H7 (cell line): ENCODE results near the gene CGB5. TPM values are rescaled to one million over a fixed set of nuclear protein-coding genes. Genes with fewer than 3 reads are reported as not detected.
"Not testable (repeated sequence)": the region's sequence is repeated elsewhere in the genome, so short reads cannot be mapped to it uniquely, and the experiment has no call there.

ENCODE experiments used
- DNase-seq: peaks from one replicate; pipeline ENCODE4 v3.0.0; 2012
- H3K27me3 ChIP-seq: 2 replicates; pipeline ENCODE4 v1.6.0; 2011; ENCODE audit warnings: mild to moderate bottlenecking, low read length; ENCODE audit not compliant: control insufficient read depth, insufficient read depth
- H3K36me3 ChIP-seq: replicated peaks from 2 replicates; pipeline ENCODE4 v1.5.1; 2011; ENCODE audit warnings: low read length; ENCODE audit not compliant: control insufficient read depth, insufficient read depth
- H3K4me3 ChIP-seq: 2 replicates; pipeline ENCODE4 v1.5.1; 2011; ENCODE audit warnings: low read depth, mild to moderate bottlenecking, control low read depth, low read length, moderate library complexity; ENCODE audit not compliant: insufficient read depth
- total RNA-seq: library from RNA; depleted of rRNA; stranded (reverse); fragments of >200 nt; shearing (Covaris generic); gene quantifications from 2 replicates; pipeline ENCODE4 v1.2.3, GENCODE V29; 2014

Gene CGB5
- total RNA-seq, 1 experiment from 2014 or later: not detected

DNA sequence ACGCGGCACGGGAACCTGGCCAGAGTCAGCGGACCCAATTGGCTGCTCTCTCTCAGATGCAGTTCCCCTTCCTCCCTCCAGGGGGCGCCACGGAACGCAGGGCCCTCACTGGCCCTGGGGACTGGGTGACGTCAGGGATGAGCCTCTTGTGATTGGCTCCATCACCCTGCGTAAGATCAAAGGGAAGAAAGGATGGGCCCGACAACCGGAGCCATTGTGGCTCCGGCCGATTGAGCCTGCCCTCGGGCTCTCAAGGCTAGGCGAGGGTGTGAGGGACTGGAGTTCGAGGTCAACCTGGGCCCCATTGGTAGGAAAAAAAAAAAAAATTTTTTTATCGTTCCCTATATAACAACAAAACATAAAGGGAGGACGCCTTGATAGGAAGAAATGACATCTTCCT, 6.8 kb upstream of the CGB5 start, which contains the start of gene CGB1:
Gene CGB1, minus strand, starts transcription at position 81 of the 400 bp plus-strand sequence. CDS start 184 bp downstream, outside the sequence.
- H3K27me3 ChIP-seq, H3K4me3 ChIP-seq: not testable (repeated sequence)
- DNase-seq: peak; percentile 92

DNA sequence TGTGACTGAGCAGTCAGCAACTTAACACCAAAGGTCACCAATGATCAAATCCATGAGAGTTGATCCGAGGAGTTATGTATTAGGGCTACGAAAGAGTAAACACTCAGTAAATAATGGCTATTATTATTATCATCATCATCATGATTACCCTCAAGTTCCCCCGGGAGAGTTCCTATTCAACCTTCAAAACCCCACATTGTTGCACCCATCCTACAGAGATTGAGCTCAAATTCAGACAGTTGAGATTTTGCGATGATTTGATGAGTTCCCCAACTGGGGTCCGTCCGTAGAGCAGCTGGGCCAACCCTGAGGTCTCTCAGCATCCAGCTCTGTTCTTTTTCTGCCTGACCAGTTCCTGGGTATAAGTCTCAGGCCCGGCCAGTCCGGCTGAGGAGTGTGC, 5.5 kb upstream of the CGB5 start:
- H3K4me3 ChIP-seq, H3K36me3 ChIP-seq, DNase-seq, H3K27me3 ChIP-seq: not testable (repeated sequence)

More for the DNA sequence above, 6.8 kb upstream of the CGB5 start, which contains the start of gene CGB1:
- H3K36me3 ChIP-seq: not testable (repeated sequence)

DNA sequence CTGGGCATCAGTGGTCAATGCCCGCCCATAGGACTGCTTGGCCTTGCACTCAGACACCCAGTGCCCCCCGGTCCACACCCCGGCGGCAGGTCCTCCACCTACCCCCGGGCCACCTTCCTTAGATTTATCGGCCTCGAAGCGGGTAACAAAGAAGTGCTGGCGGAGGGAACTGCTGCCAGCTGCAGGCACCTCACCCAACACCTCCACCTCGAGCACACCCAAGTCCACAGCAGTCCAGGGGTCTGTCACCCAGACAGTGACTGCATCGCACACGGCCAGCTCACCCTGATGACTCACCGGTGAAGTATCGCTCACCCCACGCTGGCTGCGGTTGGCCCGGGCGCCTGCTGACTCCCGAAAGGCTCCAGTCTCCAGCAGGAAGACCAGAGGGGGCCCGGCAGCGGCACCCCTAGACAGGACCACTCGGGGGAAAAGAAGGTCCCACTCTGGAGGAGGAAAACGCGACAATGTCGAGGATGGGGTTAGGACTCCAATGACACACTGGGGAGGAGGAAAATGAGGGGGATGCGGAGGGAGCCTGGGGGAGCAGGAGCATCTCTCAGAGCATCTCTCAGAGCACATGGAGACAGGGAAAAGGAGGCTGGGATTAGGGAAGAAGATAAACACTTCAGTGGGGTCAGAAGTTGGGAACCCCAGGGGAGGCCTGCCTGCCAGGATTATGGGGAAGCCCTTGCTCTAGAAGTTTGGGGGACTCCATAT, 4.9 kb upstream of the CGB5 start:
- H3K36me3 ChIP-seq, H3K4me3 ChIP-seq, DNase-seq, H3K27me3 ChIP-seq: not testable (repeated sequence)

DNA sequence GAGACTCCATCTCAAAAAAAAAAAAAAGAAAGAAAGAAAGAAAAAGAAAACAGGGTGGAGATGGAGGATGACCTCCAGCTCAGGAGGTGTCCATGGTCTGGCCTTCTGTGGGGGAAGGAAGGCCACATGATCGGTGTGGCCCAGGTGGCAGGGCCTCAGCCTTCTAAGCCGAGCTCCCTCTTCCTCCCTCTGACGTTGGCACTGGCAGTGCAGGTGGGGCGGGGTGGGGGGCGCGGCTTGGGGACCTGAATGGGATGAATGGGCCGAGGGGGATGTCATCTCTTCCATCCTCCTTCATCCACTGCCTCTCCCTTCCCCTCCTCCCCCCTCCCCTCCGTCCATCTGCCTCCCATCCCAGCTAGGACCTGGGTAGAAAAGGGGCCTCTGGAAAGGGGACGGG, 3.9 kb upstream of the CGB5 start:
- not testable (repeated sequence) for H3K27me3 ChIP-seq, DNase-seq, H3K36me3 ChIP-seq, H3K4me3 ChIP-seq

DNA sequence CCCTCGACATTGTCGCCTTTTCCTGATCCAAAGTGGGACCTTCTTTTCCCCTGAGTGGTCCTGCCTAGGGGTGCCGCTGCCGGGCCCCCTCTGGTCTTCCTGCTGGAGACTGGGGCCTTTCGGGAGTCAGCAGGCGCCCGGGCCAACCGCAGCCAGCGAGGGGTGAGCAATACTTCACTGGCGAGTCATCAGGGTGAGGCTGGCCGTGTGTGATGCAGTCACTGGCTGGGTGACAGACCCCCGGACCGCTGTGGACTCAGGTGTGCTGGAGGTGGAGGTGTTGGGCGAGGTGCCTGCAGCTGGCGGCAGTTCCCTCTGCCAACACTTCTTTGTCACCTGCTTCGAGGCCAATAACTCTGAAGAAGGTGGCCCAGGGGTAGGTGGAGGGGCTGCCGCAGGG, 1.5 kb upstream of the CGB5 start:
- H3K4me3 ChIP-seq: no peak overlapping the region
- H3K36me3 ChIP-seq: no peaks in the 10 kb centered on the region
- no peaks in the 10 kb centered on the region for H3K27me3 ChIP-seq
- no peak for DNase-seq

DNA sequence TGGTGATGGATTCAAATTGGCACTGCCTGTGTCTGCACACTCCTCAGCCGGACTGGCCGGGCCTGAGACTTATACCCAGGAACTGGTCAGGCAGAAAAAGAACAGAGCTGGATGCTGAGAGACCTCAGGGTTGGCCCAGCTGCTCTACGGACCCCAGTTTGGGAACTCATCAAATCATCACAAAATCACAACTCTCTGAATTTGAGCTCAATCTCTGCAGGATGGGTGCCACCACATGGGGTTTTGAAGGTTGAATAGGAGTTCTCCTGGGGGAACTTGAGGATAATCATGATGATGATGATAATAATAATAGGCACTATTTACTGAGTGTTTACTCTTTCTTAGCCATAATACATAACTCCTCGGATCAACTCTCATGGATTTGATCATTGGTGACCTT, 982 bp upstream of the CGB5 start:
- not testable (repeated sequence) for H3K27me3 ChIP-seq, H3K4me3 ChIP-seq, H3K36me3 ChIP-seq, DNase-seq

DNA sequence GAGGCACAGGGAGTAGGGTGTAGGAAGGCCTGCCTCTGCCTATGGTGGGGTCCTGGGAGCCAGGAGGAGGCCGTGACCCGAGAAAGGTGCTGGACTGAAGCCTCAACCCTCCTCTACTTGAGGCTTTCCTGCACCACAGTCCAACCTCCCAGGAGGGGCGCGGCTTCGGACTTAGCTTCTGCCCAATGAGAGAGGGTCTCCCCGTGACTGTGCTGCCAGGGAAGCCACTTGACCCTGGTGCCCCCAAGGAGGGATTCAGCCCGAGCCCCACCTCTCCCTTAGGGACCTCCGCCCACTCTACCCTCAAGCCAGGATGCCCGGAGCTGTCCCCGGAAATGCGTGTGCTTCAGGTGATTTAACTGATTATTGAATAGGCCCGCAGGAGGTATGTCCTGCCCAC, 5.4 kb downstream of the CGB5 start, which contains the start of gene CGB8:
Gene CGB8, minus strand, starts transcription at position 101 of the 400 bp plus-strand sequence. CDS start 372 bp downstream, outside the sequence.
- not testable (repeated sequence) for H3K4me3 ChIP-seq, H3K27me3 ChIP-seq, DNase-seq, H3K36me3 ChIP-seq

DNA sequence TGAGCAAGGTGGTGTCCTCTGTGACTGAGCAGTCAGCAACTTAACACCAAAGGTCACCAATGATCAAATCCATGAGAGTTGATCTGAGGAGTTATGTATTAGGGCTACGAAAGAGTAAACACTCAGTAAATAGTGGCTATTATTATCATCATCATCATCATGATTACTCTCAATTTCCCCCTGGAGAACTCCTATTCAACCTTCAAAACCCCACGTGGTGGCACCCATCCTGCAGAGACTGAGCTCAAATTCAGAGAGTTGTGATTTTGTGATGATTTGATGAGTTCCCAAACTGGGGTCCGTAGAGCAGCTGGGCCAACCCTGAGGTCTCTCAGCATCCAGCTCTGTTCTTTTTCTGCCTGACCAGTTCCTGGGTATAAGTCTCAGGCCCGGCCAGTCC, 6.2 kb downstream of the CGB5 start:
- not testable (repeated sequence) for DNase-seq, H3K27me3 ChIP-seq, H3K4me3 ChIP-seq, H3K36me3 ChIP-seq

DNA sequence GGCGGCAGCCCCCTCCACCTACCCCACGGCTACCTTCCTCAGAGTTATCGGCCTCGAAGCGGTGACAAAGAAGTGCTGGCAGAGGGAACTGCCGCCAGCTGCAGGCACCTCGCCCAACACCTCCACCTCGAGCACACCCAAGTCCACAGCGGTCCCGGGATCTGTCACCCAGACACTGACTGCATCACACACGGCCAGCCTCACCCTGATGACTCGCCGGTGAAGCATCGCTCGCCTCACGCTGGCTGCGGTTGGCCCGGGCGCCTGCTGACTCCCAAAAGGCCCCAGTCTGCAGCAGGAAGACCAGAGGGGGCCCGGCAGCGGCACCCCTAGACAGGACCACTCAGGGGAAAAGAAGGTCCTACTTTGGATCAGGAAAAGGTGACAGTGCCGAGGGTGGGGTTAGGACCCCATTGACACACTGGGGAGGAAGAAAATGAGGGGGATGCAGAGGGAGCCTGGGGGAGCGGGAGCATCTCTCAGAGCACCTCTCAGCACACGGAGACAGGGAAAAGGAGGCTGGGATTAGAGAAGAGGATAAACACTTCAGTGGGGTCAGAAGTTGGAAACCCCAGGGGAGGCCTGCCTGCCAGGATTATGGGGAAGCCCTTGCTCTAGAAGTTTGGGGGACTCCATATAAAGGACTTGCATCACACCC, 6.9 kb downstream of the CGB5 start:
- DNase-seq, H3K27me3 ChIP-seq, H3K4me3 ChIP-seq, H3K36me3 ChIP-seq: not testable (repeated sequence)

DNA sequence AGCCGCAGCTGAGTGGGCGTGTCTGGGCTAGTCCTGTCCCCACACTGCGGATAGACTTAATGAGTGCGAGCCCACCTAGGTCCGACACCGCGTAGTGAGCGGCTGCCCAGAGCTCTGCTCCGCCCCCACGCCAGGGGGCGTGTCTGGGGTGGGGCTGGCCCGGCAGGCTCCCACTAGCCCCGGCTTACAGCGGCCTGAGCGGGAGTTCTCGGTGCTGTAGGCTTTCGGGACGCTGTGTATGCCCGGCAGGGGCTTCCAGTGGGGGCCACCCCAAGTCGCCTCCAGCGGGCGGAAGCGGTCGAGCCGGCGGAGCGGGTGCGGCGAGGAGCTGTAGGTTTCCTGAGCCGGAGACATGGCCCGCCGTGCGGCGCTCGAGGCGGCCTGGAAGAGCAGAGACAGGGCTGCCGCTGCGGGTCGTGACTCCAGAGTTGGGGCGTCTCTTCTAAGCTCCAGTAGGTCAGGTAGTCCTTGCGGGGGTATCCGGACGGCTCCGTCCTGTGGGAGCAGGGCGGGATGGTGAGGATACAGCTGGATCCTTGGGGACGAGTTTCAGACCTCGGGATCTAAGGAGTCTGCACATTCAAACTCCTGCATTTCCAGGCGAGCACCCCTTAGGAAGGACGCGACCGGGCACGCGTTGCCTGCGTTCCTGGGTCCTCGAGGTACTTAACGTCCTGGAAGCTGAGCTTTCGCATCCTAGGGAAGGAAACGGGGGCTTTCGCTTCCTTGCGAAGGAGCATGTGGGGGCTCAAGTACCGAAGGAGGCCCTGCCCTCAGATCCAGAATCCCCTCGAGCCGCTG, 12.7 kb downstream of the CGB5 start:
- H3K27me3 ChIP-seq: peaks cover 49% of the 10 kb centered on the region
- DNase-seq: peak; percentile 97
- no peaks in the 10 kb centered on the region for H3K36me3 ChIP-seq
- H3K4me3 ChIP-seq: peak overlapping the region; percentile 52

DNA sequence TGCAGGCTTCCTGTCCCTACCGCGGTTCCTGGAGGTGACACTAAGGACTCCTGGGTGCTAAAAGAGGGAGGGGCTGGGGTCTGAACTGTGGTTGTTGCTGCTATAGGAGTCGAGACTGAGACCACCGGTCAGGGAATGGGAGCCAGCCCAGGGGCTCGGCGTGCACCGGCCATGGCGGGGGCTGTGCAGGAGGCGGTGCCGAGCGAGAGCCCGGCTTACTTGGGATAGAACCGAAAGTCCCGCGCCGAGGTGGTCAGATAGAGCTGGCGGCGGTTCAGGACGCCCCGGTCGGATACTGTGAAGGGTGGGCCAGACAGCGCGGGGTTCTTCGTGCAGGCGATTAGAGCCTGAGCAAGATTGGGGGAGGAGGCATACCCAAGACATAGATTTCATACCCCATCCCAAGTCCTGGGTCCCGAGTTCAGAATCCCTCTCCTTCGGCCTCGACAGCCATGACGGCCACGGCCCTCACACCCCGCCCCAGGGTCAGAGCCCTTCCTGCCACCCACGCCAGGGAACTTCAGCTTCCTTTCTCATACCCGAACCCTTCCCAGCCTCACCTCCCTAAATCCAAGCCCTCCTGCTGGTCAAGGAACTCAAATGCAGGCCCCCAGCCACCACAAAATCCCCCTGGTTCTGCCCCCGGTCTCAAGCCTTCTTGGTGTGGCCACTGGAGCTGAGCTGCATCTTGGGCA, 13.4 kb downstream of the CGB5 start:
- Histone ChIP-seq H3K27me3 (peaks cover 53% of the 10 kb centered on the region), H3K4me3 (peak overlapping the region; percentile 52; the same call in 1 of the 2 replicates)
- not testable (repeated sequence) for H3K36me3 ChIP-seq
- peak; percentile 57 for DNase-seq

DNA sequence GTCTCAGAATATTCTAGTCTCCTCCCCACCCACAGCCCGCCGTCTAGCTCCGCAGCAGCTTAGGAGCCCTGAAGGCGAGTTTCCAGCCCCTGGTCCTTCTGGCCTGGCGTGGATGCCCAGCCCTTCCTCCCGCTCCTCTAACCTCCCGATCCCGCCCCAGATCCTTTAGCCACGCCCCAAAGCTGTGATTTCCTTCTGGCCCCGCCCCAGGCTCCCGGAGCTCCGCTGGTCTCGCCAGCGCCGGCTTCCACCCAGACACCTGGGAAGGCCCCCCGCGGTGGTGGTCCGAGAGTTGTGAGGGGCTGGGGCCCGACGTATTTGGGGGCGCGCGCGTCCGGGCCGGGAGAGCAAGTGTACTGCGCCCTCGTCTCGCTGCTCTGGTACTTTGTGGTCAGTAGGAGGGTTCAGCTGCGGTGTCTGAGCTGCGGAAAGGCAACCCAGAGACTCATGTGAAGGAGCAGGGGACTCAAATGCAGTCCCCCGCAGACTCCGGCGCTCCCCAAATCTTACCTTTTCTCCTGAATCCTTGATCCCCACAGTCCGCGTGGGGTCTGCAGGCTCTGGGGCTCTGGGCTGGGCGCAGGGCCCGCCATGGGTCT, 14.1 kb downstream of the CGB5 start, which contains the start of gene CGB7:
Gene CGB7, minus strand, starts transcription at position 114 of the 599 bp plus-strand sequence. CDS start 2,374 bp downstream, outside the sequence.
- Histone ChIP-seq H3K36me3 (no peaks in the 10 kb centered on the region), H3K4me3 (peak within 1 kb of the TSS; percentile 52; the same call in 1 of the 2 replicates), H3K27me3 (peaks cover 53% of the 10 kb centered on the region)
- peak; percentile 95 for DNase-seq

DNA sequence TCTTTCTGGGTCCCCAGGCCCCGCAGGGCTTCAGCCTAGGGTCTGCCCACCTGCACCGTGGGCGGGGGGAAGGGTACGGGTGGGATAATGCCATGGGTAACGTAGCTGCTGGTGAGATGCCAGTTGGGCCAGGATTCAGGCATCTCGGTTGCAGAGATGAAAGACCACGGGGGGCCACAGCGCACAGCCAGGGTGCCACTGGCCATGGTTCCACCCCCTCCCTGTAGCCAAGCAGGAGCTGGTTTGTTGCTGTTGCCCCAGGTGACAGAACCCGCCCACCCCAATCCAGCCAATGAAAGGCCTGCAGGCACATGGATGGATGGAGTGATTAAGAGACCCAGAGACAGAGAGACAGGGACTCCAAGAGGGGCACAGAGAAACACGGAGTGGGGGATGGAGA, 14.9 kb downstream of the CGB5 start:
- peak; percentile 74 for DNase-seq

DNA sequence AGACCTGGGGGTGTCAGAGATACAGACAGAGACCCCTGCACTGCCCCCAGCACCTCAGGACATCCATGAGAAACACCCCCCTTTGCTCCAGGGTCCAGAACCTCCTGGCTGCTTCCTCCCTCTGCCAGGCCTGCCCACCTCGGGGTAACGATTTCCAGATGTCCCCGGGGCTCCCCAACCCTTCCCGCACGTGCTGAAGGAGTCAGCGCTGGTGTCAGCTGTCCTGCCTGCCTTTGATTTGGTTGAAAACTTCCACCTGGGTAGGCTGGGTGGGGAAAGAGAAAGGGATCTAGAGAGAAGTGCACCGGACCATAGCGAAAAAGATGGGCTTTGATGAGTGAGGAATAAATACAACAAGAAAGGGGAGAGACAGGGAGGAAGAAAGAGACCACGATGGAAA, 15.4 kb downstream of the CGB5 start:
- peak; percentile 27 for DNase-seq
- Histone ChIP-seq H3K36me3 (no peaks in the 10 kb centered on the region), H3K27me3 (peaks cover 55% of the 10 kb centered on the region), H3K4me3 (no peak overlapping the region)

More for the DNA sequence above, 14.9 kb downstream of the CGB5 start:
- Histone ChIP-seq H3K27me3 (peaks cover 53% of the 10 kb centered on the region), H3K36me3 (no peaks in the 10 kb centered on the region), H3K4me3 (no peak overlapping the region)
